ENCODE results near the gene SLC2A8. TPM values are rescaled to one million over a fixed set of nuclear protein-coding genes. Genes with fewer than 3 reads are reported as not detected.

The SLC2A8 gene
- total RNA-seq, 1 donor from 2014 or later = 6.6 TPM

GRCh38 chr9:127423476-127423933, 26.5 kb downstream of the SLC2A8 start:
- intact Hi-C loops (cut with micrococcal nuclease) = loop anchor here (10.0 kb wide), 1 partner anchor 199 kb away; no protein-coding TSS in a partner anchor

GRCh38 chr9:127423934-127424675, 27.1 kb downstream of the SLC2A8 start, which contains the start of gene ZNF79:
ZNF79 (plus strand) TSS chr9:127424382; CDS start chr9:127424788, 406 bp downstream.
- intact Hi-C loops (cut with micrococcal nuclease) = loop anchor here (1.0 to 10.0 kb wide), 6 partner anchors 27 to 619 kb away; partner anchors contain the start of genes LRSAM1, RPL12, SLC2A8 and TOR2A

- intact Hi-C loops (cut with micrococcal nuclease) = loop anchor here (1.0 to 10.0 kb wide), 6 partner anchors 27 to 619 kb away; partner anchors contain the start of genes LRSAM1, RPL12, SLC2A8 and TOR2A
Measured at GRCh38 chr9:127424676-127424999, 27.7 kb downstream of the SLC2A8 start.

- intact Hi-C loops (cut with micrococcal nuclease) = loop anchor here (10.0 kb wide), 1 partner anchor 202 kb away; no protein-coding TSS in a partner anchor
Measured at GRCh38 chr9:127426756-127427155, 29.8 kb downstream of the SLC2A8 start.

- intact Hi-C loops (cut with micrococcal nuclease) = loop anchor here (10.0 kb wide), 1 partner anchor 204 kb away; no protein-coding TSS in a partner anchor
Measured at GRCh38 chr9:127428348-127428747, 31.4 kb downstream of the SLC2A8 start.

- intact Hi-C loops (cut with micrococcal nuclease) = no loop called here
Measured at GRCh38 chr9:127430415-127430814, 33.4 kb downstream of the SLC2A8 start.

- intact Hi-C loops (cut with micrococcal nuclease) = no loop called here
Measured at GRCh38 chr9:127437497-127438264, 40.7 kb downstream of the SLC2A8 start.

- intact Hi-C loops (cut with micrococcal nuclease) = no loop called here
Measured at GRCh38 chr9:127438394-127438793, 41.4 kb downstream of the SLC2A8 start.

- intact Hi-C loops (cut with micrococcal nuclease) = no loop called here
Measured at GRCh38 chr9:127444283-127444920, 47.4 kb downstream of the SLC2A8 start.

GRCh38 chr9:127444921-127445850, 48.2 kb downstream of the SLC2A8 start:
- intact Hi-C loops (cut with micrococcal nuclease) = no loop called here

- intact Hi-C loops (cut with micrococcal nuclease) = no loop called here
Measured at GRCh38 chr9:127445851-127446712, 49.1 kb downstream of the SLC2A8 start.

- intact Hi-C loops (cut with micrococcal nuclease) = no loop called here
Measured at GRCh38 chr9:127446713-127447415, 49.9 kb downstream of the SLC2A8 start.

GRCh38 chr9:127447416-127448111, 50.6 kb downstream of the SLC2A8 start:
- intact Hi-C loops (cut with micrococcal nuclease) = no loop called here

GRCh38 chr9:127448112-127448805, 51.3 kb downstream of the SLC2A8 start:
- intact Hi-C loops (cut with micrococcal nuclease) = no loop called here

- intact Hi-C loops (cut with micrococcal nuclease) = no loop called here
Measured at GRCh38 chr9:127449332-127449966, 52.5 kb downstream of the SLC2A8 start.

GRCh38 chr9:127450243-127450760, 53.3 kb downstream of the SLC2A8 start:
- intact Hi-C loops (cut with micrococcal nuclease) = loop anchor here (2.0 to 10.0 kb wide), 4 partner anchors 54 to 827 kb away; partner anchors contain the start of genes GOLGA2, SLC2A8 and SWI5
